HG03432 (cell line): ENCODE measurements around the gene VAMP5.
"Not testable (repeated sequence)": the region's sequence is repeated elsewhere in the genome, so short reads cannot be mapped to it uniquely, and the experiment has no call there.

Experiments
- ATAC-seq: cut with Tn5 transposase; IDR thresholded peaks from one replicate; pipeline ENCODE4 v1.9.1; 2021; ENCODE audit warnings: mild to moderate bottlenecking, moderate library complexity; ENCODE audit not compliant: unreplicated experiment

Gene VAMP5, protein sequence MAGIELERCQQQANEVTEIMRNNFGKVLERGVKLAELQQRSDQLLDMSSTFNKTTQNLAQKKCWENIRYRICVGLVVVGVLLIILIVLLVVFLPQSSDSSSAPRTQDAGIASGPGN

GRCh38 chr2:85584354-85584856, at the start of gene VAMP5:
VAMP5 (plus strand) TSS chr2:85584431; CDS start chr2:85584491, 60 bp downstream.
- peak; percentile 77 for ATAC-seq

- ATAC-seq, result no peak
Observed at GRCh38 chr2:85534881-85535280, 49.4 kb upstream of the VAMP5 start.

GRCh38 chr2:85536479-85536878, 47.8 kb upstream of the VAMP5 start:
- ATAC-seq, result no peak

DNA sequence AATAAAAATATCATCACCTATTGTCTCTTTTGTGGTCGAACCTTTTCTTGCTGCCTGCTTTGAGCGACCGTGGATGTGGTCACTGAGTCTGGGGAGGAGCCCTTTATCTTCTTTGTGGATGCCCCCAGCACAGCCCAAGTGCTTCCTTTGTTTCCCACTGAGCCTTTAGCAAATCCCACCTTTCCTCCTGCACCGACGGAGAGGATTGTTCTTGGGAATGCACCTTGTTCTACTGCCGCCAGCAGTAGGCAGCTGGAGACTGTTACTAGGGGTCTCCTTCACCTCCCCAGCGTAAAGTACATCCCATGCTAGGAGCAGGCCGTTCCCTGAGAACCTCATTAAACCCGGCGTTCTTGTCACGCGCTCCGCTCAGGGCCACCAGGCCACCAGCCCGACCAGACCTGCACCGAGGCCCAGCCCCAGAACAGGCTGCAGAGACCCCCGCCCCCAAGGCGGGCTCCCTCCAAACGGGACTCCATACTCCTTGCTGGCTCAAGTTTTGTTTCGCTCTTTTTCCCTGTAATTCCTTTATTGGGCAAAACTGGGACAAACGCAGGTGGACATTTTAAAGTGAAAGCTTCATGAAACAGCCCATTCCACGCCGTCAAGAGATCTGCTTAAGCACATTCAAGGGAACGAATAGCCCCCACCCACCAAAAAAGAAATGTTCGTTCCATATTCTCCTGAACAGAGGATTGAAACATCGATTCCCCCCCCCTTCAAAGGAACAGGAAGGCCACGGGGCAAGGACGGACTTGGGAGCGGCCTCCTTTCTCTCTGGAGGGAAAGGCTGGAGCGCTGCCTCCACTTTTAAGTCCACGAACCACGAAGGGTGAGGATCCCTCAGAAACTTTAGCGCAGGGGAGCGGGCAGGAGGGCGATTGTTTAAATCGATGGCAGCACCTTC, 46.4 kb upstream of the VAMP5 start:
- no peak for ATAC-seq

DNA sequence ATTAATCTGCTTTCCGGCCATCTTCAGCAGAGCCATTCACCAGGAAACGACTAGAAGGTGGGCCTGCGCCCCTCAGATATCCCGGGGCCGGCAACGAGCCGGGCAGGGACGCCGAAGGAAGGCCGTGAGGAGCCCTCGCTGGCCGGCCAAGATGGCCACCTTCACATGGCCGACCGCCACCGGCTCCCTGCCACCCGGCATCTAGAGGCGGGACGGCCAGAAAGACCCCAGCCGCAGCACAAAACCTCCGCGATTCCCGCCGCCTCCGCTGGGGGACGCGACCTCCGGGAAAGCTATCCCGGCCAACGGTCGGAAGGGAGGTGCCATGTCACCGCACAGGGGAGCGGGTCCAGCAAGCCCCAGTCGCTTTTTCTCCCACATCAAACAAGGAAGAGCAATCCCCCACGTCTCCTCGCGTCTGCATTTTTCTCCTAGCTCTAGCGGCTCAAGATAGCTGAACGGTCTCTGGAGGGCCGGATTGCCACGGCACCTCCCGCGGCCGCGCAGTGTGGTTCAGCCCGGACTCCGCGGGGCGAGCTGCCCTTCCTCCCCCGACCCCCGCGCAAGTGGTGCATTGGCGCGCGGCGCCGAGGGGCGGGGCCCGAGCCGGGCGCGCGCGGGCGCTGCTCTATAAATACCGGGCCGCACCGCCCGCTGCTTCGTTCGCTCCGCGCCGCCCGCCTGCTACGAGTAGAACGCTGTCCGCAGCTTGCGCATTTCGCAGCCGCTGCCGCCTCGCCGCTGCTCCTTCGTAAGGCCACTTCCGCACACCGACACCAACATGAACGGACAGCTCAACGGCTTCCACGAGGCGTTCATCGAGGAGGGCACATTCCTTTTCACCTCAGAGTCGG, 45.5 kb upstream of the VAMP5 start, which contains the start of gene MAT2A:
Gene MAT2A, plus strand, starts transcription at position 662 of the 854 bp plus-strand sequence. Its CDS starts 120 bp downstream, at position 782.
- ATAC-seq, result peak; percentile 78

GRCh38 chr2:85539361-85540132, 44.7 kb upstream of the VAMP5 start:
- ATAC-seq, result peak; percentile 34

- no peak for ATAC-seq
Observed at GRCh38 chr2:85540133-85540648, 44.0 kb upstream of the VAMP5 start.

DNA sequence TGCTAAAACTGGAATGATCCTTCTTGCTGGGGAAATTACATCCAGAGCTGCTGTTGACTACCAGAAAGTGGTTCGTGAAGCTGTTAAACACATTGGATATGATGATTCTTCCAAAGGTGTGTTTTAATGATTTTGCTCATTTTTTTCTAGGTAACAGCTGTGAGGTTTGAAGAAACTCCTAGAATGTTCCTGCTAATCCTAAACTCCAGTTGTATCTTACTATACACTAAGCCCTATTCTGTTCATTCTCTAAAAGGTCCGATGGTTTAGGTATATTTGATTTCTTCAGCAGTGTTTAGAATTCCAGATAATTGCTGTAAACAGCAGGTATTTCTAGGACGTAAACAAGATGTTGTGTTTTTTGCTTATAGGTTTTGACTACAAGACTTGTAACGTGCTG, 43.0 kb upstream of the VAMP5 start:
- ATAC-seq, result no peak

DNA sequence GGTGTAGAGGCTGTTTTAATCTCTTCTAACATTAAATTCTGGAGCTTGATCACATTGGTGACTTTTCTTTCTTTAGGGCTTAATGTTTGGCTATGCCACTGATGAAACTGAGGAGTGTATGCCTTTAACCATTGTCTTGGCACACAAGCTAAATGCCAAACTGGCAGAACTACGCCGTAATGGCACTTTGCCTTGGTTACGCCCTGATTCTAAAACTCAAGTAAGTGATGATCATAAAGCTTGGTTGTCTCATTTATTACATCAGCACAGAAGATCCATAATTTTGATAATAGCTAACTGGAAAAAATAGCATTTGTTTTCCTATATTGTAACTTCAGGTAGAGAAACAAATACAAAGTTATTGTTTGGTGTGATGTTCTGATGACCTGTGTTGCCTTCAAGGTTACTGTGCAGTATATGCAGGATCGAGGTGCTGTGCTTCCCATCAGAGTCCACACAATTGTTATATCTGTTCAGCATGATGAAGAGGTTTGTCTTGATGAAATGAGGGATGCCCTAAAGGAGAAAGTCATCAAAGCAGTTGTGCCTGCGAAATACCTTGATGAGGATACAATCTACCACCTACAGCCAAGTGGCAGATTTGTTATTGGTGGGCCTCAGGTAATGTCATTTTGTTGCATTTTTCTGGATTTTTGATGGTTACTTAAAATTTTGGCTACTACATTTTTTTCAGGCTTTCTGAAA, 42.3 kb upstream of the VAMP5 start:
- no peak for ATAC-seq

DNA sequence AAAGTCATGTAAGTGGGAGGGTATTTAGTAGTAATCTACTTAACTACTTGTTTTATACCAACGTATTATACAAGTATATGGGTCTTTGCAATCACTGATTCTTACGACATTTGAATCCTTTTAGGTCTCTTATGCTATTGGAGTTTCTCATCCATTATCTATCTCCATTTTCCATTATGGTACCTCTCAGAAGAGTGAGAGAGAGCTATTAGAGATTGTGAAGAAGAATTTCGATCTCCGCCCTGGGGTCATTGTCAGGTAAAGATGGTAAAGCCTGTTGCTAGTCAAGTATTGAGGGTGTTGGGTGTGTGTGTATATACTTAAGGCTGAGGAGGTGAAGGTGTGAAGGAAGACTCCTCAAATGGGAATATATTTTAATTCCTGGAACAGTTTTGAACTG, 41.5 kb upstream of the VAMP5 start:
- ATAC-seq, result no peak

DNA sequence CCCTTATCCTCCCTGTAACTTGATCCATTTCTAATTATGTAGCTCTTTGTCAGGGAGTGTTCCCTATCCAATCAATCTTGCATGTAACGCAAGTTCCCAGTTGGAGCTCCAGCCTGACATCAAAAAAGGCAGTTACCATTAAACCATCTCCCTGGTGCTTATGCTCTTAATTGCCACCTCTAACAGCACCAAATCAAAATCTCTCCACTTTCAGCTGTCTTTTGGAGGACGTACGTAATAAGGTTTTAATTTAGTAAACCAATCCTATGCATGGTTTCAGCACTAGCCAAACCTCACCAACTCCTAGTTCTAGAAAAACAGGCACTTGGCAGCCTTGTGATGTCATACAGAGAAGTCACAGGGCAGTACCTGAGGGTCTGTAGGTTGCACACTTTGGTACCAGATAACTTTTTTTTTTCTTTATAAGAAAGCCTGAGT, 40.0 kb upstream of the VAMP5 start:
- ATAC-seq, result not testable (repeated sequence)

DNA sequence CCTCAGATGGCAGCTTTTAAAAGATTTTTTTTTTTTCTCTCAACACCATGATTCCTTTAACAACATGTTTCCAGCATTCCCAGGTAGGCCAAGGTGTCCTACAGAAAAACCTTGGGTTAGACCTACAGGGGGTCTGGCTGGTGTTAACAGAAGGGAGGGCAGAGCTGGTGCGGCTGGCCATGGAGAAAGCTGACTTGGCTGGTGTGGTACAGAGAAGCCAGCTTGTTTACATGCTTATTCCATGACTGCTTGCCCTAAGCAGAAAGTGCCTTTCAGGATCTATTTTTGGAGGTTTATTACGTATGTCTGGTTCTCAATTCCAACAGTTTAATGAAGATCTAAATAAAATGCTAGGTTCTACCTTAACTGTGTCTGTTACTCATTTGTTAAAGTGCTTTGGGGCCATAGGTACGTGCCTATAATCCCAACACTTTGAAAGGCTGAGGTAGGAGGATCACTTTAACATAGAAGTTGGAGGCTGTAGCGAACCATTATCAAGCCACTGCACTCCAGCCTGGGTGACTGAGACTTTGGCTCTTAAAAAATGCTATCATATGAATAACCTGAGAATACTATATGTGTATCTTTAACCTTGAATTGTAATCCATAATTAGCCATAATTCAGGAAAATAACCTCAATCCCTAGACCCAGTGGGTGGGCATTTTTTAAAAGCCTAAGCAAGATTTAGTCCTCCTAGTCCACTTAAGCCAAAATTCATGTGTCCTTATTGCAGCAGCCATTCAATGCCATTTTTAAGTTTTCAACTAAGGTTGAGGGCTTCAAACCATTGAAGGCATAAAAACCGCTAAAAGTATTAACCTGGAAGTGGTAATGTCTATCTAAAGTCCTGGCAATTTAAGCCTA, 39.1 kb upstream of the VAMP5 start:
- ATAC-seq, result not testable (repeated sequence)

DNA sequence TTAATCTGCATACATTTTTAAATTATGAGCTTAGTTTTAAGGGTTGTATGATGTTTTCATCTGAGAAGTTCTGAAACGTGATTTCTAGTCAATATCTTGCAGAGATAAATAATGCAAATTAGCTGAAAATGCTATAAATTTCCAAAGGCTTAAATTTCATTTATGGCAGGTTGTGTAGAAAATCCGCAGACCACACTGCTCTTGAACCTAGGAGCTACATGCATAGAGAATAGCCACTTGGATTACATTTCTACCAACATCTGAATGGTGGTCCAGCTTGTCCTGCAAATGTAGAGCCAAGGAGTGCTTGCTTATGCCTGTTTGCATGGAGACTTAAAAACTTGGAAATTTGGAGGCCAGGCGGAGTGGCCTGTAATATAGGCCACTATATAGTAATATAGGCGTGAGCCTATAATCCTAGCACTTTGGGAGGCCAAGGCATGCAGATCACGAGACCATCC, 38.4 kb upstream of the VAMP5 start:
- ATAC-seq, result no peak

DNA sequence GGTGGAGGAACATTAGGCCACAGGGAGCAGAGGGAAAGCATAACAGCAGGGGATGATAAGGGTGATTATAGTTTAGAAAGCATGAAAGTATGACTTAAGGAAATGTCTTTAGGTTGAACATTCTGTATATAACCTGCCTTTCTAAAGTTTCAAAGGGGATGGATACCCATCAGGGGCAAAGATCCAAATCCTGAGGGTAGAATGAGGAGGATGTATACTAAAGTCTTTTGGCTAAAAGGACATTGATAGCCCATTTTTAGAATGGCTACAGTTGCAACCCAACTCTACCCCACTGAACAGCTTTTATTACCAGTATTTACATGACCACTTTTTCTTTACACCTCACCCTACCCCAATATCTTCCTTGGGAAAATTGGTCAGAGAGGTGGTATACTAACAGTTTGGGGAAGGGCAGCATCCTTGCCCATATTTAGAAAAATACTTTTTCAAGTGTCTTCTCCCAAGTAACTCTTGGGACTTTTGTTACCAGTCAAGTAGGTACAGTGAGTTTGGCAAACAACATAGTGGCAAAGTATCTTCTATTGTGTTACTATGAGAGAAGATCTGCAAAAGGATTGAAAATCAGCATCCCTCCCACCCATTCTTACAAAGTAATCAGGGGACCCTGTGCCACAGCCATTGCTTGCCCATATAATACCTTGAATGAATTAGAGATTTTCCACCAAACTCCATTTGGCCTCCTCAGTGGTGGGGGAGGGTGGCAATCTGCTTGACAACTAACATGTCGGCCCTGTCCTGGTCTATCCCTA, 37.0 kb upstream of the VAMP5 start:
- no peak for ATAC-seq

- ATAC-seq, result no peak
Observed at GRCh38 chr2:85547859-85548607, 36.2 kb upstream of the VAMP5 start.

GRCh38 chr2:85548608-85548900, 35.7 kb upstream of the VAMP5 start:
- ATAC-seq, result no peak

- no peak for ATAC-seq
Observed at GRCh38 chr2:85549095-85549494, 35.1 kb upstream of the VAMP5 start.
